HG03039 (cell line): ENCODE data around the gene KAZN.

Source experiments
- ATAC-seq: cut with Tn5 transposase; IDR thresholded peaks from one replicate; pipeline ENCODE4 v1.9.1; 2021; ENCODE audit warnings: mild to moderate bottlenecking, moderate library complexity; ENCODE audit not compliant: unreplicated experiment

Gene KAZN

GRCh38 chr1:14812189-14812588, 213.7 kb downstream of the KAZN start:
- ATAC-seq: no peak

GRCh38 chr1:14815175-14815877, 216.8 kb downstream of the KAZN start:
- no peak for ATAC-seq

GRCh38 chr1:14817223-14818170, 219.0 kb downstream of the KAZN start:
- no peak for ATAC-seq

- no peak for ATAC-seq
Observed at GRCh38 chr1:14820295-14821085, 222.0 kb downstream of the KAZN start.

GRCh38 chr1:14822493-14822892, 224.0 kb downstream of the KAZN start:
- no peak for ATAC-seq

- no peak for ATAC-seq
Observed at GRCh38 chr1:14822996-14823395, 224.5 kb downstream of the KAZN start.

GRCh38 chr1:14824314-14824915, 225.9 kb downstream of the KAZN start:
- ATAC-seq: no peak

- no peak for ATAC-seq
Observed at GRCh38 chr1:14825396-14825795, 226.9 kb downstream of the KAZN start.

GRCh38 chr1:14826172-14826636, 227.7 kb downstream of the KAZN start:
- ATAC-seq: no peak

GRCh38 chr1:14826731-14827326, 228.3 kb downstream of the KAZN start:
- ATAC-seq: no peak

GRCh38 chr1:14827870-14828269, 229.4 kb downstream of the KAZN start:
- no peak for ATAC-seq

GRCh38 chr1:14828665-14829064, 230.2 kb downstream of the KAZN start:
- no peak for ATAC-seq

- no peak for ATAC-seq
Observed at GRCh38 chr1:14835725-14836124, 237.2 kb downstream of the KAZN start.

- ATAC-seq: no peak
Observed at GRCh38 chr1:14836426-14837140, 238.1 kb downstream of the KAZN start.

- no peak for ATAC-seq
Observed at GRCh38 chr1:14840374-14840773, 241.9 kb downstream of the KAZN start.

GRCh38 chr1:14841456-14841855, 243.0 kb downstream of the KAZN start:
- no peak for ATAC-seq

GRCh38 chr1:14841951-14842350, 243.5 kb downstream of the KAZN start:
- ATAC-seq: no peak

GRCh38 chr1:14842361-14842760, 243.9 kb downstream of the KAZN start:
- ATAC-seq: no peak

- no peak for ATAC-seq
Observed at GRCh38 chr1:14842891-14843290, 244.4 kb downstream of the KAZN start.

GRCh38 chr1:14843525-14843924, 245.0 kb downstream of the KAZN start:
- ATAC-seq: no peak
